ENCODE data around the gene SLC8A1.

The SLC8A1 gene

DNA sequence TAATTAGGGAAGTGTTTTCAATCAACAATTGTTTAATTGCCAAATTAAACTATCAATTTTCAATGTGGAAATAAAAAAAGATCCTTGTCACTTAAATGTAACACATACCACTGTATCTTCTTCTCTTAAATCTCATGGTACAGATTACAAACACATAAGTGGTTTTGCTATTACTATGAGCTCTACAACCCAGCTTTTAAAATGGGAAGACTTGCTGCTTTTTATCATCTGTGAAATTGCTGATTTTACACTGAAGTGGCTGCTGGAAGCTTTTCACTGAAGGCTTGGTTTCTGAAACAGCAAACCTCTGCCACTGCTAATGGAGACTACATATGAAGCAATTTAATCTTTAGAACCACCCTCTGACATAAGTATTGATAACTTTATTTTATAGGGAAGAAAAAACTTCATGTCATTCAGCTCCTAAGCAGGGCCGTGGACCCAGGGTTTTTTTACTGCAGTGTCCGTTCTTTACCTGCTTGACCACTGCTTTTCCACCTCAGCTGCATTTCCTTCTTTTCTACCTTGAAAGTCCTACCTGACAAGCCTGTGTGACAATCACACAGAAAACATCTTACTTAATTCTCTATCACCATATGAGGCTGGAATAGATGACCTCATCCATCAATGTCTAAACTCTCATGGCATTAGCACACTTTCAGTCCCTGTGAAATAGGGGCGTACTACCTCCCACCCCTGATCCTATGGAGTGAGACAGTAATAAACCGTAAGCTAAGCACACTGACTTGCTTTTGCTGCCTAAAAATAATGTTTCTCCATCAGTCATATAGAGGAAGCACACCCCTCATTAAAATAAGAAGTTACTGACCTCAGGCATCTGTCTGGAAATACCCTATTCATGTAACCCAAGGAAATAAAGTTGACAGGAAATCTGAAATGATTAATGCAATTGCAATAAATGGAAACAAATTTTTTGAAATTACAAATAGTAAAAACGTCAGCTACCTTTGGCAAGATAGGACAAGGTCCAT lies 19.2 kb upstream of the SLC8A1 start:
- H3K36me3 ChIP-seq (ENCODE audit: insufficient read depth, low read length), result no peaks in the 10 kb centered on the region
- TF ChIP-seq EZH2 (IDR thresholded peaks at IDR 0.05) (no peak), FOXP2 (optimal IDR thresholded peaks at IDR 0.05; ENCODE audit: control extremely low read depth, extremely low read length, insufficient read depth) (no peak), POLR2AphosphoS5 (IDR thresholded peaks at IDR 0.05; ENCODE audit: borderline replicate concordance, low read depth, low read length) (no peak)
- no peak overlapping the region for H3K4me3 ChIP-seq
- DNase-seq (ENCODE audit: low read depth, low spot score), result peak; percentile 8
- no peaks in the 10 kb centered on the region for H3K9me3 ChIP-seq (ENCODE audit: low read depth, low read length)
- no peak overlapping the region for H3K27ac ChIP-seq
- H3K9ac ChIP-seq (ENCODE audit: insufficient read length), result no peak overlapping the region

DNA sequence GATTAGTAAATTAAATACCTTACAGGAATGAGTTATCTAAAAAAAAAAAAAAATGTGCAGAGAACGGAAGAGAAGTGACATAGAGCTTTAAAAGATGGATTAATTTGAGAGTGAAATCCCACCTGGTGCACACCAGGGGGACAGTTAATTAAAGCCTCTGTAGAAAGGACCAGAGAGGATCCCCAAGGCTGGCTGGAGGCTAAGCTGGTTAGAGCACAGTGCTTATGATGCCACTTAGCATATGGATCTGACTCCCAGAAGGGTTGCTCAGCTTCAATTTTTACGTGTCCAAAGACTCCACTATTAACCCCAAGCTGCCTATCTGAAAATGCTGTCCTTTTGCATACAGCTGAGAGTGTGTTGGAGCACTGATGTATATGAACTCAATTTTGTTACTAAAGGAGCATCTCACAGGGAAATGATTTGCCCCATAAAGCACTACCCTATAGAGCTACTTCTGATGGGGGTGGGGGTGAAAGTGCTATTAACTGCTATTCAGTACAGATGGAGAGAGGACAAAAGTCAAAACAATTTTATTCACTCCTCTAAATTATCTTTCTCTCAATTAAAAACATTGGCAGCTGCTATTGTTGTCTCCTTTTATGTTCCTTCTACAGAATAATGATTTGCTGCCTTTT lies 15.2 kb upstream of the SLC8A1 start:
- TF ChIP-seq EZH2 (IDR thresholded peaks at IDR 0.05) (no peak), POLR2AphosphoS5 (IDR thresholded peaks at IDR 0.05; ENCODE audit: borderline replicate concordance, low read depth, low read length) (no peak), FOXP2 (optimal IDR thresholded peaks at IDR 0.05; ENCODE audit: control extremely low read depth, extremely low read length, insufficient read depth) (no peak)
- no peak for DNase-seq (ENCODE audit: low read depth, low spot score)
- no peaks in the 10 kb centered on the region for H3K9me3 ChIP-seq (ENCODE audit: low read depth, low read length)
- H3K27ac ChIP-seq, result no peak overlapping the region
- H3K4me3 ChIP-seq, result no peak overlapping the region
- no peak overlapping the region for H3K9ac ChIP-seq (ENCODE audit: insufficient read length)
- no peaks in the 10 kb centered on the region for H3K36me3 ChIP-seq (ENCODE audit: insufficient read depth, low read length)

DNA sequence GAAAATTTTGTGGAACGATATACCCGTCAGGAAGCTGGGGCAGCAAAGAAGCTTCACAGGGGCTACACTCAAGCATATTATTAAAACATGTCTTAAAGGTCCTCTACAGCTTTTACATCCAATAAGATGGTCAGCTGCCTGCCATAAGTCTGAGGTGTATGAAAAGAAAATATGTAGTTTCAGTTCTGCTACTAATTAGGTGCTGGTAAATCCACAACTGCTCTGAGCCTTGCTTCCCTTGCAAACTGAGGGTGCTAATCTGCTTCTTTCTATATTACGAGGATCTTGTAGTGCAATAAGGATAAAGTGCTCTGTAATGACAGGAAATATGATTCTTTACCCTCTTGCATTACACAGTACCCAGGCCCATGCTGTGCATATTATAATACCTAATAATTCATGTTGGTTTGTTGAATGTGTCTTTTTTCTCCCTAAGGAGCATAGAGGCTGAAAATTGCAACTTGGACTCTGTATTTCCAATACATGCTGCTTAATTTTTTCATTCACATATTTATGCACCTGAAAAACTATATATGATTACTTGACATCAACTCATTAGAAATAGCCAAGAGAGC lies 14.5 kb upstream of the SLC8A1 start:
- DNase-seq (ENCODE audit: low read depth, low spot score), result no peak
- Histone ChIP-seq H3K9me3 (ENCODE audit: low read depth, low read length) (no peaks in the 10 kb centered on the region), H3K36me3 (ENCODE audit: insufficient read depth, low read length) (no peaks in the 10 kb centered on the region), H3K27ac (no peak overlapping the region), H3K4me3 (no peak overlapping the region), H3K9ac (ENCODE audit: insufficient read length) (no peak overlapping the region)
- TF ChIP-seq EZH2 (IDR thresholded peaks at IDR 0.05) (no peak), POLR2AphosphoS5 (IDR thresholded peaks at IDR 0.05; ENCODE audit: borderline replicate concordance, low read depth, low read length) (no peak), FOXP2 (optimal IDR thresholded peaks at IDR 0.05; ENCODE audit: control extremely low read depth, extremely low read length, insufficient read depth) (no peak)

GRCh38 chr2:40463112-40463511 lies 11.2 kb upstream of the SLC8A1 start:
- no peaks in the 10 kb centered on the region for H3K9me3 ChIP-seq (ENCODE audit: low read depth, low read length)
- H3K27ac ChIP-seq, result no peak overlapping the region
- H3K4me3 ChIP-seq, result no peak overlapping the region
- TF ChIP-seq EZH2 (IDR thresholded peaks at IDR 0.05), result no peak
- no peak for TF ChIP-seq POLR2AphosphoS5 (IDR thresholded peaks at IDR 0.05; ENCODE audit: borderline replicate concordance, low read depth, low read length)
- no peak for TF ChIP-seq FOXP2 (optimal IDR thresholded peaks at IDR 0.05; ENCODE audit: control extremely low read depth, extremely low read length, insufficient read depth)
- no peak overlapping the region for H3K9ac ChIP-seq (ENCODE audit: insufficient read length)
- H3K36me3 ChIP-seq (ENCODE audit: insufficient read depth, low read length), result no peaks in the 10 kb centered on the region
- no peak for DNase-seq (ENCODE audit: low read depth, low spot score)

DNA sequence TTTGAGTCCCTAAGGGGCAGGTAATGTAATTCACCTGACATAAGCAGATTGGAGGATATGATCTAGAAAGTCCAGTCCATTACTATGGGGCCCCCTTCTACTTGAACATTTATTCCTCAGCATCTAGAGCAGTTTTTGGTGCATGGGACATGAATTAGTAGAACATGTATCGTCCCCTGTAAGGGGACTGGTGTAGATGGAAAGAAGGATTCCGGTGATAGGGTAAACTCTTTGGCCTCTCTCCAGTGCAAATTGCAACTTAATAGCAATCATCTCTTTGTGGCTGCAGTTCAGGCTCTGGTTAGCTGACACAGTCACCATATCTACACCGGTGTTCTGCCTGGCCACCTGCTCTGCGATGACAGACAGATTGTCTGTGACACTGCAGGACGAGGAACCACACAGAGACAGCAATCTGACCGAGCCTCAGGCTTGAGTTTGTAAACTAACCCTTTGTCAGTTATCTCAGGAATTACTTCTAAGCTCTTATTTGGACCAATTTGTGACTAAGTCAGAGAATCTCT lies 6.4 kb upstream of the SLC8A1 start:
- DNase-seq (ENCODE audit: low read depth, low spot score), result no peak
- H3K4me3 ChIP-seq, result no peak overlapping the region
- H3K27ac ChIP-seq, result no peak overlapping the region
- H3K9ac ChIP-seq (ENCODE audit: insufficient read length), result no peak overlapping the region
- no peaks in the 10 kb centered on the region for H3K9me3 ChIP-seq (ENCODE audit: low read depth, low read length)
- H3K36me3 ChIP-seq (ENCODE audit: insufficient read depth, low read length), result no peaks in the 10 kb centered on the region
- TF ChIP-seq EZH2 (IDR thresholded peaks at IDR 0.05) (no peak), FOXP2 (optimal IDR thresholded peaks at IDR 0.05; ENCODE audit: control extremely low read depth, extremely low read length, insufficient read depth) (no peak), POLR2AphosphoS5 (IDR thresholded peaks at IDR 0.05; ENCODE audit: borderline replicate concordance, low read depth, low read length) (no peak)

DNA sequence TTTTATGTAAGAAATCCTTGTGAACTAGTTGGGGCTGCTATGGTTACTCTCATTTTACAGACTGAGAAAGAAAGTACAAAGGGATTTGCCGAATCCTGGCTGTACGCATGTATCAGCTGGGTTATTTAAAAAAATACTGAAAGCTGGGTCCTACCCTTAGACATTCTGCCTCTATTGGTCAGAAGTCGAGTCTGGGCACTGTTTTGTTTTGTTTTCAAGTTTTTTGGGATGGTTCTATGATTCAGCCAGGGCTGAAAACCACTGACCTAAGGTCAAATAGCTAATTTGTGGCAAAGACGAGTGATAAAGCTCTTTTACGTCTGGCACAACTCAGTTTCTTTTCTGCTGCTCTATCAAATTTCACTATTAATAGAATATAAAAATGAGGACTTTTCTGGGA lies 5.9 kb upstream of the SLC8A1 start:
- Histone ChIP-seq H3K4me3 (no peak overlapping the region), H3K9ac (ENCODE audit: insufficient read length) (no peak overlapping the region), H3K36me3 (ENCODE audit: insufficient read depth, low read length) (no peaks in the 10 kb centered on the region), H3K9me3 (ENCODE audit: low read depth, low read length) (no peaks in the 10 kb centered on the region), H3K27ac (no peak overlapping the region)
- TF ChIP-seq EZH2 (IDR thresholded peaks at IDR 0.05) (no peak), POLR2AphosphoS5 (IDR thresholded peaks at IDR 0.05; ENCODE audit: borderline replicate concordance, low read depth, low read length) (no peak), FOXP2 (optimal IDR thresholded peaks at IDR 0.05; ENCODE audit: control extremely low read depth, extremely low read length, insufficient read depth) (no peak)
- no peak for DNase-seq (ENCODE audit: low read depth, low spot score)

- Histone ChIP-seq H3K4me3 (no peak overlapping the region), H3K9me3 (ENCODE audit: low read depth, low read length) (no peaks in the 10 kb centered on the region), H3K27ac (no peak overlapping the region), H3K9ac (ENCODE audit: insufficient read length) (no peak overlapping the region), H3K36me3 (ENCODE audit: insufficient read depth, low read length) (no peaks in the 10 kb centered on the region)
- TF ChIP-seq EZH2 (IDR thresholded peaks at IDR 0.05), result no peak
- no peak for TF ChIP-seq FOXP2 (optimal IDR thresholded peaks at IDR 0.05; ENCODE audit: control extremely low read depth, extremely low read length, insufficient read depth)
- no peak for TF ChIP-seq POLR2AphosphoS5 (IDR thresholded peaks at IDR 0.05; ENCODE audit: borderline replicate concordance, low read depth, low read length)
- no peak for DNase-seq (ENCODE audit: low read depth, low spot score)
Measured at GRCh38 chr2:40457366-40457765, 5.5 kb upstream of the SLC8A1 start.

DNA sequence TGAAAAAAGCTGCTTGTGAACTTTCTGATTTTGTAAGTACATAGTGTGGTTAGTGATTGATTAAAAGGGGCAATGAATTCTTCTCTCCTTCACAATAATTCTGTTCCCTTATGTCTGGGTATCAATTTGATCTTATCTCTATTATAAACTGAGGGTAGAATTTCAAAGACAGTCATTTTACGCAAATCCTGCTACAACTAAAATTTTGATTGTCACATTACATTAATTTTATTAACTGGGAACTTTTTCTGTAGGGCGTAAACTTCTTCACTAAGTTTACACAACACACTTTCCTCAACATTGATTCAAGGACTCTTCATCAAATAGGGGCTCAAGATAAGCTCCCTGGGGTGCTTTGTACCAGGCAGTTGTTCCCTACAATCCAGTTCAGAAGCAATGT lies 5.0 kb upstream of the SLC8A1 start:
- TF ChIP-seq FOXP2 (optimal IDR thresholded peaks at IDR 0.05; ENCODE audit: control extremely low read depth, extremely low read length, insufficient read depth) (no peak), POLR2AphosphoS5 (IDR thresholded peaks at IDR 0.05; ENCODE audit: borderline replicate concordance, low read depth, low read length) (no peak), EZH2 (IDR thresholded peaks at IDR 0.05) (no peak)
- H3K9me3 ChIP-seq (ENCODE audit: low read depth, low read length), result no peaks in the 10 kb centered on the region
- DNase-seq (ENCODE audit: low read depth, low spot score), result no peak
- no peak overlapping the region for H3K4me3 ChIP-seq
- H3K9ac ChIP-seq (ENCODE audit: insufficient read length), result no peak overlapping the region
- no peaks in the 10 kb centered on the region for H3K36me3 ChIP-seq (ENCODE audit: insufficient read depth, low read length)
- H3K27ac ChIP-seq, result no peak overlapping the region
